HG02840 (cell line): Measurements from ENCODE around the gene ALB.
"Not testable (repeated sequence)": the region's sequence is repeated elsewhere in the genome, so short reads cannot be mapped to it uniquely, and the experiment has no call there.

ENCODE experiments used
- ATAC-seq: cut with Tn5 transposase; IDR thresholded peaks from one replicate; pipeline ENCODE4 v1.9.1; 2021; ENCODE audit warnings: mild to moderate bottlenecking, moderate library complexity, moderate number of reproducible peaks; ENCODE audit not compliant: unreplicated experiment, low FRiP score

ALB gene

DNA sequence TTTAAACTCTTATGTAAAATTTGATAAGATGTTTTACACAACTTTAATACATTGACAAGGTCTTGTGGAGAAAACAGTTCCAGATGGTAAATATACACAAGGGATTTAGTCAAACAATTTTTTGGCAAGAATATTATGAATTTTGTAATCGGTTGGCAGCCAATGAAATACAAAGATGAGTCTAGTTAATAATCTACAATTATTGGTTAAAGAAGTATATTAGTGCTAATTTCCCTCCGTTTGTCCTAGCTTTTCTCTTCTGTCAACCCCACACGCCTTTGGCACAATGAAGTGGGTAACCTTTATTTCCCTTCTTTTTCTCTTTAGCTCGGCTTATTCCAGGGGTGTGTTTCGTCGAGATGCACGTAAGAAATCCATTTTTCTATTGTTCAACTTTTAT is at the start of gene ALB:
Gene ALB (plus strand): TSS at position 246 of the 400 bp plus-strand sequence. CDS start 41 bp downstream, at position 287.
- no peak for ATAC-seq

DNA sequence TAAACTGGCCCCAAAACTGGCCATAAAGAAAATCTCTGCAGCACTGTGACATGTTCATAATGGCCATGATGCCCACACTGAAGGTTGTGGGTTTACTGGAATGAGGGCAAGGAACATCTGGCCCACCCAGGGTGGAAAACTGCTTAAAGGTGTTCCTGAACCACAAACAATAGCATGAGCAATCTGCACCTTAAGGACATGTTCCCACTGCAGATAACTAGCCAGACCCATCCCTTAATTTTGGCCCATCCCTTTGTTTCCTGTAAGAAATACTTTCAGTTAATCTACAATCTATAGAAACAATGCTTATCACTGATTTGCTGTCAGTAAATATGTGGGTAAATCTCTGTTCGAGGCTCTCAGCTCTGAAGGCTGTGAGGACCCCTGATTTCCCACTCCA is 46.9 kb upstream of the ALB start:
- ATAC-seq: not testable (repeated sequence)

DNA sequence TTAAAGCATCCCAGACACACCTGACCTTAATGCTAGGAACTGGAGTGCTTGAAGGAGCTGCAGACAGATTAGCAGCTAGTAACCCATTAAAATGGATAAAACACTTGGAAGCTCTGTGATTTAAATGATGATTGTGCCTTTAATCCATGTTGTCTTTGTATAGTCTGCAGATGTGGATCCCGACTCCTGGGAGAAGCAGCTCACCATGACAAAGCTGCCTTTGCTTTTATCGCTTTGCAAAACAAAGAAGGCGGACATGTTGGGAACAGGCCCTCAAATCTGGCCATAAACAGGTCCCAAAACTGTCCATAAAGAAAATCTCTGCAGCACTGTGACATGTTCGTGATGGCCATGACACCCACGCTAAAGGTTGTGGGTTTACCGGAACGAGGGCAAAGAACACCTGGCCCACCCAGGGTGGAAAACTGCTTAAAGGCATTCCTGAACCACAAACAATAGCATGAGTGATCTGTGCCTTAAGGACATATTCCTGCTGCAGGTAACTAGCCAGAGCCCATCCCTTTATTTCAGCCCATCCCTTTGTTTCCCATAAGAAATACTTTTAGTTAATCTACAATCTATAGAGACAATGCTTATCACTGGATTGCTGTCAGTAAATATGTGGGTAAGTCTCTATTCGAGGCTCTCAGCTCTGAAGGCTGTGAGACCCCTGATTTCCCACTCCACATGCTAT is 34.4 kb upstream of the ALB start:
- not testable (repeated sequence) for ATAC-seq

DNA sequence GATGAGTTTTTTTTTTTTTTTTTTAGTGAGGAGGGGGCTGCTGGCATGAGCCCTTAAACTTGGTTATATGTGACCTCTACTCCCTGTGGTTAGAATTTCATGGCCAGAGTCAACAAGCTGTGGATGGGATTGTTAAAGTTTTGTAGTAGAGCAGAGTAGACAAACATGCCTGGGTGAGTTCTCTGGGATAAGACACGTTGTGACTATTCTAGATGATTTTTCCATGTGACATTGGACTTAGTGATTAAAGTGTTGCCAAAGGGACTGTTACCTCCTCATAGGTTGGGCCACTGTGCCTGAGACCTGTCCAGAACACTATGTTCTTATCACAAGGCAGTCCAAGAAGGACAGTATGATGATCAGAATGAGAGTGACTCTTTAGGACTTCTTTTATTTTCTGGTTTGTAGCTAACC is 28.8 kb upstream of the ALB start:
- ATAC-seq: no peak

DNA sequence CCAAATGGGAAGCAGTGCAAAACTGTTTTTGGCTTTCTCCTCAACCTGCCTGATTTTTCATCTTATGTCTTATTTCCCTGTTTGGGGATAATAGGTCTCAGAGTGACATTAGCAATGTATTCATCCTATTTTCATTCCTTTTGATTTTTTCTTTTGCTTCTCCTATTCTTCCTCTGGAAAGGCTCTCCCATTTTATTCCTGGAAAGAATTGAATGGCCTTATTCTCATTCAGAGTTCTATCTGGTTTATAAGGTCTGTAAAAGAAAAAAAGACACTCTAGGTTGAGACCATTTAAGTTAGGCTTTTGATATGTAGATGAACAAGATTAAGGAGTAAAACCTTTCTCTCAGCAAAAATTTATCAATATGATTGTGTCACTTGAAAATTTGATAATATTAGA is 27.8 kb upstream of the ALB start:
- no peak for ATAC-seq

DNA sequence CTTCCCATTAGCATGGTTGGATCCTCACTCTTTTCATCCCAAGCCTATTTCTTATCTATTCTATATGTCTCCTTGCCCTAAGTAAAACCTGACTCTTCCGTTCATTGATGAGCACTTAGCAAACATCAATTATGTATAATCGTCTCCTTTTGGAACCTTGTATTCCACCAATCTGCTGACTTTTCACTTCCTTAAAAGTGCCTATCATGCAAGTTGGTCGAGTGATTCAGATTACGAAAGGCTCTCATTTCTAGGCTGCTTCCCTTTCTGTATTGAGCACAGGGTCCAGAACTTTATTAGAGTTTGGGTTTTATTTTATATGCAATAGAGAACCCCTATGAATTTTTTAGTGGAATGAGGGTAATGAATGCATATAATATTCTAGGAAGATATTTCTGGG is 27.1 kb upstream of the ALB start:
- no peak for ATAC-seq

DNA sequence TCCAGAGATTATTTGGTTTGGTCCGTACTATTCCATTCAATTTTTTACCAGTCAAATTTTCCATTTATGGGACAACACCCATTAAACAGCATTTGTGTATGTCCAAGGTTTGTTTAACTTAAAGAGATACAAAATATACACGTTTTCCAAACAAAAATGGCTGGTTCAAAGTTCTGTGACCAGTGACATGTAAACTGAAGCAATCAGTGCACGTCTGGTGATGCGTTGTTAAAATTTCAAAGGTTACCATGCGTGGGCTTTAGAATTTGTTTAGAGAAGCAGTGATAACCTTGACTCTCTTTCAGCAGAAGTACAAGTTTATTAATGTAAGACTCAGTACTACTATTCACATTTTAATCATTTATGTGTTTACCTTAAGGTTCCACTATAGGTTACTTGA is 25.2 kb upstream of the ALB start:
- ATAC-seq: no peak

DNA sequence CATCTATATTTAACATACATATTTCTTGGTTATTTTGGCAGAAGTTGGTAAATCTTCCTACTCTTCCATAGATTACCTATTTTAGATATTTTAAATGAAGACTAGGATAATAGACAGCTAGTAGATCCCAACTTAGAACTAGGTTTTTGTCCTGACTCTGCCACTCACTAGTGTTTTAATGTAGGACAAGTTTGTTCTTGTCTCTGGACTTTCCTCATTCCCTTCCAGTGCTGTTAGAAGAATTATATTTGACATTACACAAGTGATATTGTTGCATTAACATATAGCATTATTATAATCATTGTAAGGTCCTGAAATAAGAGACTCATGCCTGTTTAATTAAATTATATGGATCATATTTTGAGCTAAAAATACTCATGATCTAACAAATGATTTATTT is 24.1 kb upstream of the ALB start:
- no peak for ATAC-seq

DNA sequence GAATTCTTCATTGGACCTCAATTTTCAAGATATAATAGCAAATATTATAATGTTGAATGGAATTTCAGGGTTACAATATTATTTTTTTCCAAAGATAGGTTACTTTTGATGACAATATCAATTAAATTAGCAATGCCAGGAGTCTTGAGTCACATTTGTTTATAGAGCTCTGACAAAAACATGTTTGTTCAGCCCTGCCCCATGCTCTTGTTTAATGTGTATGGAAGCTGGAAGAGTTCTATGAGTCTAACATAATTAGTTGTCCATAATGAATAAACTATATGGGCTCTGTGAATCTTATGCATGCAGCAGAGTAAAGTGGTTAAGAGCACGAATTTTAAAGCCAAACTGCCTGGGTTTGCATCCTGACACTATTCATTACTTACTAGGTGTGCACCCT is 22.9 kb upstream of the ALB start:
- no peak for ATAC-seq

DNA sequence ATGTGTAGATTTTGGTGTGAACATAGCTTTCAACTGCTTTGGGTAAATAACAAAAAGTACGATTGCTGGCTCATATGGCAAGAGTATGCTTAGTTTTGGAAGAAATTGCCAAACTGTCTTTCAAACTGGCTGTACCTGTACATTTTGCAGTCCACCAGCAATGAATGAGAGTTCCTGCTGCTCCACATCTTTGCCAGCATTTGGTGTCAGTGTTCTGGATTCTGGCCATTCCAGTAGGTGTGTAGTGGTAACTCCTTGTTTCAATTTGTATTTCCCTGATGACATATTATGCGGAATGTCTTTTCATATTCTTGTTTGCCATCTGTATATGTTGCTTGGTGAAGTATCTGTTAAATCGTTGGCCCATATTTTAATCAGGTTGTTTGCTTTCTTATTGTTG is 20.6 kb upstream of the ALB start:
- ATAC-seq: no peak

DNA sequence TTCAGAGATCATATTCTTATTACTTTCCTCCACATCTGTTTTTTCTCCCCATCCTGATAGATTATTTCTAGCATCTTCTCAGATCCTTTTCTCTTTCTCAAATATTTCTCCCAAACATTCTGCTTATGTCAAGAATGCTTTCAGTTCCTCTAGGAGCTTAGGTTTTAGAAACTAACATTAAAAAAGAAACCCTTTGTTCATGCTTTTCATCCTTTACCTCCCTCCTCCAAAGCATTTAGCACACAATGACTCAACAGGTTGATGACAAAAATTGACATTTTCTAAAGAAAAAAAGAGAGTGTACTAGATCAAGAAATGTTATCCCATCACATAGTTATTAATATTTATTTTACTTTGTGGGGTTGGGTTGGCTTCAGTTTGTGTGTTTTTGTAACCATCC is 16.5 kb upstream of the ALB start:
- ATAC-seq: no peak

DNA sequence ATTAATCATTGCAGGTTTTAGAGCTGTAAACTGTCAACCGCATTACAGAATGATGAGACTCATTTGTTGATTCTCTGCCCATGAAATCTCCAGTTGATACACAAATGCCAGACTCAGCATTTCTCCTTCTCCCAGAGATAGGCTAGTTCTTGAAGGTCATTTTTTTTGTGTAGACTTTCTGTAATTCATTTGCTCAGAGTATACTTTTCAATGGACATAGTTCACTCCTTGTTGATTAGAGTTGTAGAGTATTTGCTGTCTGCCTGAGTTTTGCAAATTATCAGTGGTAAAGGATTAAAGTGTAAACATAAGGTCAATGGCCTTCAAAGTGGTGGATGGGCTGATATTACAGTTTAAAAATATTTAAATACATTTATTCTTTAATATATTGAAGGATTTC is 15.2 kb upstream of the ALB start:
- no peak for ATAC-seq

DNA sequence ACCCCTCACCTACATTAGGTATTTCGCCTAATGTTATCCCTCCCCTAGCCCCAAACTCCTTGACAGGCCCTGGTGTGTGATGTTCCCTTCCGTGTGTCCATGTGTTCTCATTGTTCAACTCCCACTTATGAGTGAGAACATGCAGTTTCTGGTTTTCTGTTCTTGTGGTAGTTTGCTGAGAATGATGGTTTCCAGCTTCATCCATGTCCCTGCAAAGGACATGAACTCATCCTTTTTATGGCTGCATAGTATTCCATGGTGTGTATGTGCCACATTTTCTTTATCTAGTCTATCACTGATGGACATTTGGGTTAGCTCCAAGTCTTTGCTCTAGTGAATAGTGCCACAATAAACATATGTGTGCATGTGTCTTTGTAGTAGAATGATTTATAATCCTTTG is 14.4 kb upstream of the ALB start:
- ATAC-seq: not testable (repeated sequence)

DNA sequence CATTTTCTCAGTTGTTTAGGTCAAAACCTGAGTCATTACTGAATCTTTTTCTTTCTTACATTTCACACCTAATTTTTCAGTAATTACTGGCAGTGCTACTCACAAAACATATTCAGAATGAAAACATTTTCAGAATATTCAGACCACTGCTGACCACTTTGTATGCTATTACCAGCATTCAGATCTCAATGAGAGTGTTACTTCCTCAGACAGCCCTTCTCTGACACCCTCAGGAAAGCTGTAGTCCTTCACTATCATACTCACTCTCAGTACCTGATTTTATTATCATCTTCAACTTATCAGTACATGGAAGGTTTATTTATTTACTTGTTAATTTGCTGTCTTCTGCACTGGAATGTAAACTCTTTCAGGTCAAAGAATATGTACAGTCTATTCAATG is 12.3 kb upstream of the ALB start:
- ATAC-seq: no peak

DNA sequence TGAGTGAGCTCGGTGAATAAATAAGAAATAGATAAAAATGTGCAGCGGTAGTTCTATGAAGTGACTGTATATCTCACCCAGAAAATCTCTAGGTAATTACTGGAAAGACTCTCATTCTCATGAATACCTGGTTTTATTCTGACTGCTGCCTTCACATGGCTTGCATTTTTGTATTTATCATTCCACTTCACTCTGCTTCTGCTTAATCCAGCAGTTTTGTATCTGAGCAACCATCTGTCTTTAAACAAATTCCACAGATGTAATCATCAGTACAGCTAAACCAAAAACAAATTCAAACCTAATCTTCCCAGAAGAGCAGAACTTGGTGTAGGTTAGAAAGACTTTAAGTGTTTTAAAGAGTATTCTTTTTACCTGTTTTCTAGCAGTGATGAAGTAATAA is 11.2 kb upstream of the ALB start:
- no peak for ATAC-seq

DNA sequence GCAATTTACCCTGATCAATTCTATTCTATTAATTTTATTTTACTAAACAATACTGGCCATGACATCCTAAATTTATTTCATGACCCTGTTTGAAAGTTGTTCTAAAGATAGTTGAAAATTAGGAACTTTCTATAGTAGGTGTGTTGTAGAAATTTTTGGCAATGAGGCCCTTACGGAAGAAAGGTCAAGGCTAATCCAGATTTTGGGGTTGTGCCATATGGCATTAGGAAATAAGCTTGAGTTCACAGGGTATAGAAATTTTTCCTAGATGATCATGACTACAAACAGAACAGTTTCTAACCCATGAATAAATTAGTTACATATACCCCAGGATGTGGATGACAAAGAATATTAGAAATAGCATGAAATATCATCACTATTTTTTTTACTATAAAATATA is 7.8 kb upstream of the ALB start:
- no peak for ATAC-seq

DNA sequence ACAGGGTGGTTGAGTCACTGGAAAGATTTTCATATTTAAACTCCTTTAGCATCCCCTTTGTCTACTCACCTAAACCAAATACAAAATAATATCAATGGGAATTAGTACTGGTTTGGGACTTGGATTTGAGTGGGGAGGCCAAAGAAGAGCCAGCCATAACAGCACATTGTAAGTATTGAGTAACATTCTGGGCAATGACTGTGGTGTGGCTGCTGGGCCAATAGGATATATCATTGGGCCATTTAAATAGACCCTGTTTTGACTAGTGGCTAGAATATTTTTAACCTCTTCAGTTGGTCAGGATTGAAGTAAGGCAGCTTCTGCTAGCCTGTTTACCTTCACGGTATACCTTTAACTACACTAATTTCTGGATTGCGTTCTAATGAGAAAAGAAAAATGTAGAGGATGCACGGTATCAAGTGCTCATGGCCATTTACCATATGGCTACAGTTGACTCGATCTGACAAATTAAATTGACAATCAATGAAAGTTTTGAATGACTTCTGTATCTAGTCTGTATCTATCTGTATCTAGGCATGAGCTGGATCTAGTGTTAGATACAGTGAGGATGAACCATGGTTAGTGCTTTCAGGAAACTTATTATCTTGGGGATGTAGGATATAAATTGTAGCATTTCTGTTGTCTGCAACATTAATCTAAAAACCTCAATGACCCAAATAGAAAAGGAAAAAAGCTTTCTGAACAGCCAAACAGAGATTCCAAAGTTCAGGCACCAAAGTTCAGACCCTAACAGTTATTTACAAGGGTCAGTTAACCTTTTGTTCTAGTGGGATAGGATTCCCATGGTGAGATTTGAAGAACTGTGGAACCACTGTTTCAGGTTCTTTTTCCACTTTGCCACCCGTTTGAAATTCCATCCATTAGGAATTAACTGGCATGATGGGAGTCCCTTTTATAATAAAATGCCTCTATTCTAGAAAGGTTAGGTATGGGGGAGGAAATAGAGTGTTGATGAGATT is 6.8 kb upstream of the ALB start:
- no peak for ATAC-seq

DNA sequence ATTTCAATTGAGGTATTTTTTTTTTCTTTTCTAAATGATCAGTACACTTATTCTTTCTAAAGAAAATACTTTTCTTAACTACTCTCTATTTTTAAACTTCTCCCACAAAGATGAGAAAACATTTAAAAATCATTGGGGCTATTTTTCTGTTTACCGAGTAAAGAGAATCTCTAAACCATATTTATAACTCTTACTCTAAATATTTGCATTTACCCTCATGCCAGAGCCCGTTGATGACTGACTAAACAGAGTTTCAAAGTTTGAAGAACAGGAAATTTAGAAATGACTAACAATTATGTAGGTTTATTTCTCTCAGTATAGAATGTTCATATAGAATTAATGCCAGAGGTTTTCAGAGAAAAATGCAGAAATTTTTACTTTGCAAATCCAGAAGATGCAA is 2.7 kb upstream of the ALB start:
- ATAC-seq: no peak

DNA sequence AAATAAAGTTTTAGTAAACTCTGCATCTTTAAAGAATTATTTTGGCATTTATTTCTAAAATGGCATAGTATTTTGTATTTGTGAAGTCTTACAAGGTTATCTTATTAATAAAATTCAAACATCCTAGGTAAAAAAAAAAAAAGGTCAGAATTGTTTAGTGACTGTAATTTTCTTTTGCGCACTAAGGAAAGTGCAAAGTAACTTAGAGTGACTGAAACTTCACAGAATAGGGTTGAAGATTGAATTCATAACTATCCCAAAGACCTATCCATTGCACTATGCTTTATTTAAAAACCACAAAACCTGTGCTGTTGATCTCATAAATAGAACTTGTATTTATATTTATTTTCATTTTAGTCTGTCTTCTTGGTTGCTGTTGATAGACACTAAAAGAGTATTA is 370 bp downstream of the ALB start:
- ATAC-seq: no peak

DNA sequence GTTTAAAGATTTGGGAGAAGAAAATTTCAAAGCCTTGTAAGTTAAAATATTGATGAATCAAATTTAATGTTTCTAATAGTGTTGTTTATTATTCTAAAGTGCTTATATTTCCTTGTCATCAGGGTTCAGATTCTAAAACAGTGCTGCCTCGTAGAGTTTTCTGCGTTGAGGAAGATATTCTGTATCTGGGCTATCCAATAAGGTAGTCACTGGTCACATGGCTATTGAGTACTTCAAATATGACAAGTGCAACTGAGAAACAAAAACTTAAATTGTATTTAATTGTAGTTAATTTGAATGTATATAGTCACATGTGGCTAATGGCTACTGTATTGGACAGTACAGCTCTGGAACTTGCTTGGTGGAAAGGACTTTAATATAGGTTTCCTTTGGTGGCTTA is 1.1 kb downstream of the ALB start:
- ATAC-seq: no peak

DNA sequence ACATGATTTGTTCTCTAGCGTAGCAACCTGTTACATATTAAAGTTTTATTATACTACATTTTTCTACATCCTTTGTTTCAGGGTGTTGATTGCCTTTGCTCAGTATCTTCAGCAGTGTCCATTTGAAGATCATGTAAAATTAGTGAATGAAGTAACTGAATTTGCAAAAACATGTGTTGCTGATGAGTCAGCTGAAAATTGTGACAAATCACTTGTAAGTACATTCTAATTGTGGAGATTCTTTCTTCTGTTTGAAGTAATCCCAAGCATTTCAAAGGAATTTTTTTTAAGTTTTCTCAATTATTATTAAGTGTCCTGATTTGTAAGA is 2.4 kb downstream of the ALB start:
- no peak for ATAC-seq

DNA sequence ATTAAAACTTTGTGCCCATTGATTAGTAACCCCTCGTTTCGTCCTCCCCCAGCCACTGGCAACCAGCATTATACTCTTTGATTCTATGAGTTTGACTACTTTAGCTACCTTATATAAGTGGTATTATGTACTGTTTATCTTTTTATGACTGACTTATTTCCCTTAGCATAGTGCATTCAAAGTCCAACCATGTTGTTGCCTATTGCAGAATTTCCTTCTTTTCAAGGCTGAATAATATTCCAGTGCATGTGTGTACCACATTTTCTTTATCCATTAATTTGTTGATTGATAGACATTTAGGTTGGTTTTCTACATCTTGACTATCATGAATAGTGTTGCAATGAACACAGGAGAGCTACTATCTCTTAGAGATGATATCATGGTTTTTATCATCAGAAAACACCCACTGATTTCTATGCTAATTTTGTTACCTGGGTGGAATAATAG is 3.2 kb downstream of the ALB start:
- ATAC-seq: no peak
